IPS-18a (cell line): ENCODE data around the gene APOBEC4.

Experiments used
- H3K27ac ChIP-seq: one replicate; pipeline ENCODE4 v1.5.1; 2013; ENCODE audit warnings: low read length
- H3K27me3 ChIP-seq: one replicate; pipeline ENCODE4 v1.6.1; 2013; ENCODE audit warnings: mild to moderate bottlenecking, low read length; ENCODE audit not compliant: control insufficient read depth, insufficient read depth
- H3K36me3 ChIP-seq: one replicate; pipeline ENCODE4 v1.6.1; 2013; ENCODE audit warnings: low read depth, low read length; ENCODE audit not compliant: control insufficient read depth
- H3K4me1 ChIP-seq: one replicate; pipeline ENCODE4 v1.6.1; 2013; ENCODE audit warnings: low read depth, low read length; ENCODE audit not compliant: control insufficient read depth
- H3K4me3 ChIP-seq: one replicate; pipeline ENCODE4 v1.5.1; 2013; ENCODE audit warnings: low read length
- H3K9ac ChIP-seq: one replicate; pipeline ENCODE4 v1.6.1; 2013; ENCODE audit warnings: mild to moderate bottlenecking, low read length, moderate library complexity
- H3K9me3 ChIP-seq: one replicate; pipeline ENCODE4 v1.6.1; 2013; ENCODE audit warnings: low read depth, low read length; ENCODE audit not compliant: control insufficient read depth

Gene APOBEC4

GRCh38 chr1:183642166-183642565 is 10.9 kb downstream of the APOBEC4 start:
- Histone ChIP-seq H3K27me3 (peaks cover 2% of the 10 kb centered on the region), H3K4me3 (no peak overlapping the region), H3K9me3 (no peaks in the 10 kb centered on the region), H3K9ac (no peak overlapping the region), H3K36me3 (no peaks in the 10 kb centered on the region), H3K27ac (no peak overlapping the region), H3K4me1 (no peaks in the 10 kb centered on the region)

DNA sequence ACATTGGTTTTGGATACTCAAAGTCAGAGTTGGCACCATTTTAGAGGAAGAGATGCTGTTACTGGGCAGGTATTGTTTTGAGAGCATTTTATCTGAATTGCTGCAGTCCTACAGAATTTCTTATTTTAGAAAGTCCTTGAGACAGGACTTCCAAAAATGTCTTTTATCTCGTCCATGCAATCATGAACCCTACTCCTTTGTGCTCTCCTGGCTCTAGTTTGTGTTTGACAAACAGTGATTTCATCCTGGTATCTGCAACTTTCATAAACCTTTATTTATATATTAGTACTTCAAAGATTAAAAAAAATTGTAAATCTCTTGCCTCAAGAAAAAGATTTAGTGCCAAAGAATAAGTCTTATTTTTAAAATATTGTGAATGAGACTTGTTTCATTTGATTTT is 12.9 kb downstream of the APOBEC4 start:
- Histone ChIP-seq H3K4me3 (no peak overlapping the region), H3K27ac (no peak overlapping the region), H3K4me1 (peaks cover 6% of the 10 kb centered on the region), H3K36me3 (no peaks in the 10 kb centered on the region), H3K27me3 (peaks cover 11% of the 10 kb centered on the region), H3K9ac (no peak overlapping the region), H3K9me3 (no peaks in the 10 kb centered on the region)

- Histone ChIP-seq H3K27ac (no peak overlapping the region), H3K4me3 (no peak overlapping the region), H3K36me3 (no peaks in the 10 kb centered on the region), H3K9ac (no peak overlapping the region), H3K4me1 (peaks cover 12% of the 10 kb centered on the region), H3K9me3 (no peaks in the 10 kb centered on the region), H3K27me3 (peaks cover 11% of the 10 kb centered on the region)
These were observed 14.3 kb downstream of the APOBEC4 start for GRCh38 chr1:183638649-183639387.

DNA sequence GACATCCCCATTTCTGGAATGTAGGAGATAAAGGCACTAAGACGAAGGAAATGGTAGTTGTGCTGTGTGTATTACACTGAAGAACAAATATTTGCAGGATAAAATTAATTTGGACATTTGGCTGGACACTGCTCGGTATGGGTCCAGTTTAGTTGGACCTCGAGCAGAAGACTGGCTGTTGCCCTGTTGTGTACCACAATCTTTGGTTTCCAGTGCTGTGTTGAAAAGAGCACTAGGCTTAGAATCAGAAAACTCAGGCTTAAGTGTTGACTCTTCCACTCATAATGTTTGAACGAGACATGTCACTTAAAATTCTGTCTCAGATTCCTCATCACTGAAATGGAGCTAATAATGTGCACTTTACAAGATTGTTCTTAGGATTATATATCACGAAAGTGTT is 16.3 kb downstream of the APOBEC4 start:
- no peak overlapping the region for H3K9ac ChIP-seq
- H3K4me1 ChIP-seq = peaks cover 29% of the 10 kb centered on the region
- H3K4me3 ChIP-seq = peak overlapping the region; percentile 74
- no peaks in the 10 kb centered on the region for H3K36me3 ChIP-seq
- peaks cover 11% of the 10 kb centered on the region for H3K27me3 ChIP-seq
- H3K9me3 ChIP-seq = no peaks in the 10 kb centered on the region
- no peak overlapping the region for H3K27ac ChIP-seq

- H3K27ac ChIP-seq = no peak overlapping the region
- peaks cover 11% of the 10 kb centered on the region for H3K27me3 ChIP-seq
- H3K9me3 ChIP-seq = no peaks in the 10 kb centered on the region
- no peak overlapping the region for H3K9ac ChIP-seq
- no peaks in the 10 kb centered on the region for H3K36me3 ChIP-seq
- H3K4me1 ChIP-seq = peaks cover 32% of the 10 kb centered on the region
- peak overlapping the region; percentile 74 for H3K4me3 ChIP-seq
These were observed 16.8 kb downstream of the APOBEC4 start for GRCh38 chr1:183636334-183636682.

DNA sequence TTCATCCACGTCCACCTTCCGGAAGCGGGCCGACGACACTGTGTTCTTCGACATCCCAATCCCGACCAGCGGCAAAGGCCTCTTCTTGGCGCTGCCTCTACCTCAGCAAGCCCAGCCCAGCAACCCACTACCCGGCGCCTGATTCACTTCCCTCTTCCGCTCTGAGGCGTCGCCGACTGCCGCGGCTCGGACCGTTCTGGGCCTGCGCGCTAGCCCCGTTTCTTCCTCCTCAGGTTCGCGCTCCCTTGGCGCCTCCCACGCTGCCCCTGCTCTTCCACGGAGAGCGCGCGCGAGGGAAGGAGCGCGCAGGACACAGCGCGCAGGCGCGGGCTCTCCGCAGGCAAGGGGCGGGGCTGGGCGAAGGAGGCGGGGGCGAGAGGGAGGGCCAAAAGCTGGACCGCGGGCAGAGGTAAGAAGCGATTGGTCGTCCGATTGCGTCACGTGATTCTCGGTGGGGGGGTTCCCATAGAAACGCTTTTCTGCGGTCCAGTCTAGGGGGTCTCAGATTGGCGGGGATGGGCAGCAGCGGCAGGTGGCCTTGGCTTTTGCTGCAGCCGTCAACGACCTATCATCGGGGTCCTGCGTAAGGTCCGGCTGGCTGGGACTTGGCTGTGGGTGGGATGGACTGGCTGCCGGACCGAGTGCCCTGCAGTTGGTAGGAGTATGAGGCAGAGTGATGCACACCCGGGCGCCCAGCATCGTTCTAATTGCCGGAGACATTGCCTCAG is 17.3 kb downstream of the APOBEC4 start, which contains the start of gene ARPC5:
Gene ARPC5 (minus strand): TSS at position 178 of the 728 bp plus-strand sequence. CDS start 124 bp downstream, at position 54.
- Histone ChIP-seq H3K27me3 (peaks cover 11% of the 10 kb centered on the region), H3K27ac (peak within 1 kb of the TSS; percentile 56), H3K9ac (peak within 1 kb of the TSS; percentile 67), H3K4me1 (peaks cover 32% of the 10 kb centered on the region), H3K4me3 (peak within 1 kb of the TSS; percentile 74), H3K36me3 (peaks cover 2% of the 10 kb centered on the region), H3K9me3 (no peaks in the 10 kb centered on the region)

- H3K27ac ChIP-seq = peak overlapping the region; percentile 56
- peaks cover 8% of the 10 kb centered on the region for H3K36me3 ChIP-seq
- no peaks in the 10 kb centered on the region for H3K9me3 ChIP-seq
- peaks cover 32% of the 10 kb centered on the region for H3K4me1 ChIP-seq
- H3K27me3 ChIP-seq = peaks cover 11% of the 10 kb centered on the region
- H3K9ac ChIP-seq = peak overlapping the region; percentile 67
- H3K4me3 ChIP-seq = peak overlapping the region; percentile 74
These were observed 18.0 kb downstream of the APOBEC4 start for GRCh38 chr1:183635099-183635605.

DNA sequence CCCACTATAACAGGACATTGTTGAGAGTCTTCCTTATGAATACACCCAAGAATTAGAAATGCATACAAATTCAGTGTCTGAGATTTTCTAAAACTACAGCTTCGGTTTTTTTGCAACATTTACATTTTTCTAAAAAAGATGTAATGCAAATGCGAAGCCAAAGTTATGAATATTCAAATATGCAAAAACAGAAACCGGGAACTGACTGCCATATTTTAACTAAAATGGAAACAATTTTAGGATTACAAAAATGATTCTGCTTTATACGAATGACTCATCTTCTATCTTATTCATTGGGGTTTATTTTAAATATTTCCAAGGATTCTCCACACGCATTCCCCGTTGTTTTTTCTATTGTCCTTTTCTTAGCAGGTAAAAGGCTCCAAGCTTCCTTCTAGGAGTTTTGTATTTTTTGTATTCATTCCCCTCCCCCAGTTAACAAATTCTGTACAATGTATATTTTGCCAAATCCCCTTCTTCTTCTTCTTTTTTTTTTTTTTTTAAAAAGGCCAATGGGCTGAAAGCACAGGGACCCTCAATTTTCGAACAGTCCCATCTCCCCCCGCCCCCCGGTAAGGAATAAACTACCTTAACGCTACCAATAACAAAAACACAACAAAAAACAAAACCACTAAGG is 18.6 kb downstream of the APOBEC4 start:
- Histone ChIP-seq H3K27ac (no peak overlapping the region), H3K27me3 (peaks cover 11% of the 10 kb centered on the region), H3K9me3 (no peaks in the 10 kb centered on the region), H3K9ac (peak overlapping the region; percentile 67), H3K4me3 (peak overlapping the region; percentile 74), H3K36me3 (peaks cover 14% of the 10 kb centered on the region), H3K4me1 (peaks cover 32% of the 10 kb centered on the region)

DNA sequence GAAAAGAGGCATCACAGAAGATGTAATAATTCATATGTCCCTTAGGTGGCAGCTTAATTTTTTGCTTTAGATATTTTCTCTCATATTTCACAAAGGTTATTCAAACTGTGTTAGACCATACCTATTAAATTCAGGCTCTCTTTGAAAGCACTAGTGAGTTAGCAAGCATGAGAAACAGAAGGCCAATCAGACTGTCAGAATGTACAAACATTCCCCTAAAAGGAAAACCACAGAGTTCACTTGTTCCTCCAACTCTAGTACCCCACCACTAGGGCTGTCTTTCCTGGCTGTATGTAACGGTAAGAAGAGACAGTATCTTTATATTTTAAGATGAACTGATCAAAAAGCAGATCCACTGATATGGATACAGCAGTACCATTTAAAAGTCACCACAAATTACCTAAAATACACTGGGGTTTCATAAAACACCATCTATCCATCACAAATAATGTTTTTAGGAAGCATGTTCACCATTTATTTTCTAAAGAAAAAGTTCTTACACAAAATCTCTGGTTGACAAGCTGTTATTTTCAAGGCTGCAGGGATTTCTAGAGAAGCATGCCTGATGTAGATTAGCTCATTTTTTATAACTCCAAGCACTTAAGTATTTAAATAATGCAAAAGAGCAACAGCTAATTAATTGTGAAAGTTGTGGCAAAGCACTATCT is 19.3 kb downstream of the APOBEC4 start:
- H3K4me1 ChIP-seq = peaks cover 32% of the 10 kb centered on the region
- peak overlapping the region; percentile 67 for H3K9ac ChIP-seq
- peaks cover 11% of the 10 kb centered on the region for H3K27me3 ChIP-seq
- peaks cover 21% of the 10 kb centered on the region for H3K36me3 ChIP-seq
- peak overlapping the region; percentile 74 for H3K4me3 ChIP-seq
- peak overlapping the region; percentile 71 for H3K27ac ChIP-seq
- no peaks in the 10 kb centered on the region for H3K9me3 ChIP-seq

GRCh38 chr1:183632964-183633363 is 20.2 kb downstream of the APOBEC4 start:
- Histone ChIP-seq H3K4me1 (peaks cover 32% of the 10 kb centered on the region), H3K9ac (peak overlapping the region; percentile 67), H3K9me3 (no peaks in the 10 kb centered on the region), H3K27me3 (peaks cover 11% of the 10 kb centered on the region), H3K36me3 (peaks cover 29% of the 10 kb centered on the region), H3K27ac (peak overlapping the region; percentile 71), H3K4me3 (peak overlapping the region; percentile 74)

DNA sequence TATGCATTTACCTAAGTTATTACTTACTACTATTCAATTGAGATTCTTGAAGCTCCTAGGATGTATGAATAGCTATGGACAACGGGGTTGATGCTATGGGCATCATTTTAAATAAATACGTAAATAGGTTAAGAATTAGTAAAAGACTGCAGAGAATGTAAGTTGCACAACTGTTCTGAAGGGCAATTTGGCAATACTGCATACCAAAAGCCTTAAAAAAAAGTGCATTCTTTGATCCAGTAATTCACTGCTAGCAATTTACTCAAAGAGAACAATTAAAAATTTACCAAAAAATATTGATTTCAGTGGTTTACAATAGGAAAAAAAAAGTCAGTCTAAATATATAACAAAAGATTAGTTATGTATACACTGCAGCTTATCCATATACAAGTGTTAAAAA is 21.0 kb downstream of the APOBEC4 start:
- Histone ChIP-seq H3K9me3 (no peaks in the 10 kb centered on the region), H3K27me3 (peaks cover 9% of the 10 kb centered on the region), H3K36me3 (peaks cover 33% of the 10 kb centered on the region), H3K4me1 (peaks cover 32% of the 10 kb centered on the region), H3K27ac (no peak overlapping the region), H3K4me3 (peak overlapping the region; percentile 27), H3K9ac (no peak overlapping the region)
